GM20000 (cell line): Measurements from ENCODE around the gene ZNF394.
"Not testable (repeated sequence)": the region's sequence is repeated elsewhere in the genome, so short reads cannot be mapped to it uniquely, and the experiment has no call there.

Experiments used
- DNase-seq: peaks from one replicate; pipeline ENCODE4 v3.0.0; 2012; ENCODE audit warnings: low spot score
- CTCF ChIP-seq: IDR thresholded peaks from 2 replicates; pipeline ENCODE4 v1.5.1; 2012; ENCODE audit warnings: mild to moderate bottlenecking, control low read depth; ENCODE audit errors: extremely low read depth, missing control alignments

The ZNF394 gene

GRCh38 chr7:99499721-99500636, at the start of gene ZNF394:
Gene ZNF394 (minus strand): TSS chr7:99500281. CDS start chr7:99500093, 188 bp downstream.
- TF ChIP-seq CTCF: no peak
- DNase-seq: peak; percentile 83

- DNase-seq: not testable (repeated sequence)
Measured at GRCh38 chr7:99549545-99549944, 49.5 kb upstream of the ZNF394 start.

- DNase-seq: not testable (repeated sequence)
Measured at GRCh38 chr7:99545308-99545707, 45.2 kb upstream of the ZNF394 start.

- no peak for TF ChIP-seq CTCF
- no peak for DNase-seq
Measured at GRCh38 chr7:99543916-99544315, 43.8 kb upstream of the ZNF394 start.

- TF ChIP-seq CTCF: no peak
- DNase-seq: no peak
Measured at GRCh38 chr7:99543081-99543671, 43.1 kb upstream of the ZNF394 start.

GRCh38 chr7:99541212-99541611, 41.1 kb upstream of the ZNF394 start:
- TF ChIP-seq CTCF: no peak
- DNase-seq: no peak

GRCh38 chr7:99540542-99540941, 40.5 kb upstream of the ZNF394 start:
- no peak for DNase-seq
- no peak for TF ChIP-seq CTCF

GRCh38 chr7:99539213-99539811, 39.2 kb upstream of the ZNF394 start:
- no peak for TF ChIP-seq CTCF
- DNase-seq: no peak
